GM19395 (cell line): ENCODE results near the gene ZNF324B.
"Not testable (repeated sequence)": the region's sequence is repeated elsewhere in the genome, so short reads cannot be mapped to it uniquely, and the experiment has no call there.

Source experiments
- ATAC-seq: cut with Tn5 transposase; IDR thresholded peaks from one replicate; pipeline ENCODE4 v1.9.1; 2021; ENCODE audit warnings: mild to moderate bottlenecking, moderate library complexity; ENCODE audit not compliant: unreplicated experiment

ZNF324B gene

DNA sequence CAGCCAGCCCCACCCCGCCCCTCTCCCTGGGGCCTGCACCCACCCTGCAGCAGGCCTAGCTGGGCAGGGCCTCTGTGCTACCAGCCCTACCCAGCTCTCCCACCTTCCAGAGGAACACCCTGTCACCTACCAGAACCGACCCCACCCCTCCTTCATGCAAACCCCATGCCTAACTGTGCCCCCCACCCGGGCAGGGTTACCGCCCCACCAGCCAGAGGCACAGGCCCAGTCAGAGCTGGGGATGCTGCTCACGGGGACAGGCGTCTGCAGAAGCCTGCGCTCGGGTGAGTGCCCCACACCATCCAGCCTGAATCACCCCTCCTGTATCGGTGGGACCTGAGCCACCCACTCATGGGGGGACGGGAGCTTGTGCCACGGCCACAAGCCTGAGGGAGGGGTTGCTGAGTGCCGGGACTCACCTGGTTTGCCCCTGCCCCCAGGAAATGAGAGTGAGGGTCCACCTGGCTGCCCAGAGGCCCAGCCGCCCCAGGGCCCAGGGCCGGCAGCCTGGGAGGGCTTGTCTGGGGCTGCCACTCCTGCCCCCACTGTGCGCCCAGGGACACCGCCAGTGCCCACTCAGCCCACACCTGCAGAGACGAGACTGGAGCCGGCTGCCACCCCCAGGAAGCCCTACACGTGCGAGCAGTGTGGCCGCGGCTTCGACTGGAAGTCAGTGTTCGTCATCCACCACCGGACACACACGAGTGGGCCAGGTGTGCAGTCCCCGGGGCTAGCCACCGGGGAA, 28.5 kb downstream of the ZNF324B start:
- ATAC-seq: no peak

DNA sequence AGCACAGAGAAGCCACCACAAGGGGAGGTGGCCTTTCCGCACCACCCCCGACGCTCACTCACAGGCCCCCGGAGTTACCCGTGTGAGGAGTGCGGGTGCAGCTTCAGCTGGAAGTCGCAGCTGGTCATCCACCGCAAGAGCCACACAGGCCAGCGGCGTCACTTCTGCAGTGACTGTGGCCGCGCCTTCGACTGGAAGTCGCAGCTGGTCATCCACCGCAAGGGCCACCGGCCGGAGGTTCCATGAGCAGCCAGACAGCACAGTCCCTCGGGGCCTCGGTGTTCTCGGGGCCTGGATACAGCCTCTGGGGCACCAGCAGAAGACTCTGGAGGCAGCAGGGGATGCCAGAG, 29.0 kb downstream of the ZNF324B start:
- ATAC-seq: no peak

DNA sequence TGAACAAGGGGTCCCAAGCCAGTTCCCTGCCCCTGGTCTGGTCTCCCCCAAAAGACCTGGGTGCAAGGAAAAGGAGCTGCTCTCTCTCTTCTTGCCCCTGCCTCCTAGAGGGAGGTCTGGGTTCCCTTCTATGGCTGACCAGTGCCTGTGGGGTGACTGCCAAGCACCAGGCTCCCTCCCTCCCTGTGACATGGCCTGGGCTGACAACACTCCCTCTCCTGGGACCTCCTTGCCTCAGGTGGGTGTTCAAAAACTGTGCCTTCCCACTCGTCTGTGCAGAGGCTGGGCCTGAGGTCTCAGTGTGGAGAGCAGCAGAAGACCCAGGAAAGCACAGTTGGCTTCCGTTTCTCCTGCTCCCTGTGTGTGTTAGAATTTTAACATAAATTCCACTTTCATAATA, 29.4 kb downstream of the ZNF324B start:
- no peak for ATAC-seq

DNA sequence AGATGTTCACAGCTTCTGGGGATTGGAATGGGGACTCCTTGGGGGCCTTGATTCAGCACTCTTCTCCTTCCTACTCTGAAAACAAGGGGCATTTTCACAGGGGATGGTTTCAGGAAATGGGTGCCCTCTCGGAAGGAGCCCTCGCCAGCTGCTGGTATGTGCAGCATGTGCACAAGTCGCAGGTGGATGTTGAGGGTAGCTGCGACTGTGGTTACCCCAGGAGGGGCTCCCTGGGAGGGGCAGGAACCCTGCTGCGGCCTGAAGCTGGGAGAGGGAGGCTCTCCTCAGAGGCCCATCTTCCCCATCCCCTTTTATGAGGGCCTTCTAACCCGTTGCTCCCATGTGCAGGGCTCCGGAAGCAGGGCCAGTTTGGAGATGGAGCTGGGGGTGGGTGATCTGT, 30.9 kb downstream of the ZNF324B start:
- ATAC-seq: no peak

DNA sequence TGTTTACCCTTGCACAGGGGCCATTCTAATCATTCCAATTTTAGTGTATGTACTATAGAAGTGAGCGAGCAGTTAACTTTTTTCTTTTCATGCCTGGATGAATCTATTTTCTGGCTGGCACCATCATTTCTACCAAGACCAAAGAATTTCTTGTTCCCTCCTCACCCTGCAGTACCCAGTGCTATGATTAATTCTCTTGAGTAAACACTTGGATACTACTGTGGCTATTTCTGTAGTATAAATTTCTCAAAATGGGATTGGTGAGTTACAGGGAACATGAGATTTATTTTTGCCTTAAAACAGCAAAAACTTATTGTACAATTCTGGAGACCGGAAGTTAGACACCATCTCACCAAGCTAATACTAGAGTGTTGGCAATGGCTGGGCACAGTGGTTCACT, 32.4 kb downstream of the ZNF324B start:
- no peak for ATAC-seq

DNA sequence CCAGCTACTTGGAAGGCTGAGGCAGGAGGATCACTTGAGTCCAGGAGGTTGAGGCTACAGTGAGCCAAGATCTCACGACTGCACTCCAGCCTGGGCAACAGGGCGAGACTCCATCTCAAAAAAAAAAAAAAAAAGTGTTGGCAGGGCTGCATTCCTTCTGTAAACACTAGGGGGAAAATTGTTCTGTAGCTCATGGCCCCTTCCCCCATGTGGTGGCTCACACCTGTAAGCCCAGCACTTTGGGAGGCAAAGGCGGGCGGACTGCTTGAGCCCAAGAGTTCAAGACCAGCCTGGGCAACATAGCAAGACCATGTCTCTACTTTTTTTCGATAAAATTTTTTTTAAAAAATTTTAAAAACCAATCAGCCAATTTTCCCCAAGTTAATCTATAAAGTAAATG, 32.9 kb downstream of the ZNF324B start:
- ATAC-seq: not testable (repeated sequence)

DNA sequence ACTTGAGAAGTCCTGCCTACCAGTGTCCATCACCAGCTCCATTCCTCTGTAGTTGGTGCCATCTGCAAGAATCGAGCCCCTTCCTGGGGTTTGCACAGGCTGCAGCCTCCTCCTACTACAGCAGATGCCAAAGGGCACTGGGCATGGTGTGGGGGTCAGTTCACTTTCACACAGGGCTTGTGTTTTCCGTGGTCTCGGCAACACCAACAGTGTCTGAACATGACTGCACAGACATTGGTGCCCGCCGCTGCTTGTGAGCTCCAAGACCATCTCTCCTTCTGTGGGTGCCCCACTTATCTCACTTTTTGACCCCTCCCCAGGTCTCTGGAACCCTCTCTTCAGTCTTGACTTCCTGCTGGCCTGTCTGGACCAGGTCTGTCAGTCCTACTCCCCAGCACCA, 40.0 kb downstream of the ZNF324B start:
- no peak for ATAC-seq

DNA sequence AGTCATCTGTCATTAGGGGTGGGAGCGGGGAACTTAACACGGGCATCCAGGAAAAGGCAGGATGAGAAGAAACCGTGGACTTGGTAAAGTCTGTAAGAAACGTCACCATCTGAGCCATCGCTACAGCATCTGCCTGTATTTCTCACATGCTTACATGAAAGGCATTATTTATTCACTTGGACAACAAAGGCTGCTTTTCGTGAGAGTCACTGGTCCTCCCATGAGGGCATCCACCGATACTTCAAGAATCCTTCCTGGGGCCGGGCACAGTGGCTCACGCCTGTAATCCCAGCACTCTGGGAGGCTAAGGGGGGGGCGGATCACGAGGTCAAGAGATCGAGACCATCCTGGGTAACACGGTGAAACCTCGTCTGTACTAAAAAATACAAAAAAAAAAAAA, 40.8 kb downstream of the ZNF324B start:
- ATAC-seq: no peak

DNA sequence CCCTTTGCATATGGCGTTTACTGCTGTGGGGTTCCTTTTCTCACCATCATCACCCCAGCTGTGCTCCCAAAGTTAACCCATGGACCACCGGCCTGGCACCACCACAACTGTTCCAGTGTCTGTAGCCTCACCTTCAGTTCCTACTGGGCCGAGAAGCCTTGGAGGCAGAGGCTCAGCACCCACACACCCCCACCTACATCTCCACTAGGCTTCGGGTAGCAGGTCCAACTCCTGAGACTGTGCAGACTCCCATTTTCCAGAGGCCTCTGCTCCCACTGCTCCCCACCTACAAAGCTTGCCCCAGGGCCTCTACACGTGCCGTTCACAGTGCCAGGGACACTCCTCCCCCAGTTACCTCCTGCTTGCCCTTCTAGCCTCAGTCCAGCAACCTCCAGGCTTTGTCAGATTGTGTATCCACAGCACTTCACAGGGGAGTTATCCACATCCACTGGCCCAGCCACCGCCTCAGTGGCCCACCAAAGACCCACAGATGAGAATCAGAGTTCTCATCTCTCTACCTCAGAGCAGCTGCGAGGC, 46.3 kb downstream of the ZNF324B start:
- no peak for ATAC-seq

DNA sequence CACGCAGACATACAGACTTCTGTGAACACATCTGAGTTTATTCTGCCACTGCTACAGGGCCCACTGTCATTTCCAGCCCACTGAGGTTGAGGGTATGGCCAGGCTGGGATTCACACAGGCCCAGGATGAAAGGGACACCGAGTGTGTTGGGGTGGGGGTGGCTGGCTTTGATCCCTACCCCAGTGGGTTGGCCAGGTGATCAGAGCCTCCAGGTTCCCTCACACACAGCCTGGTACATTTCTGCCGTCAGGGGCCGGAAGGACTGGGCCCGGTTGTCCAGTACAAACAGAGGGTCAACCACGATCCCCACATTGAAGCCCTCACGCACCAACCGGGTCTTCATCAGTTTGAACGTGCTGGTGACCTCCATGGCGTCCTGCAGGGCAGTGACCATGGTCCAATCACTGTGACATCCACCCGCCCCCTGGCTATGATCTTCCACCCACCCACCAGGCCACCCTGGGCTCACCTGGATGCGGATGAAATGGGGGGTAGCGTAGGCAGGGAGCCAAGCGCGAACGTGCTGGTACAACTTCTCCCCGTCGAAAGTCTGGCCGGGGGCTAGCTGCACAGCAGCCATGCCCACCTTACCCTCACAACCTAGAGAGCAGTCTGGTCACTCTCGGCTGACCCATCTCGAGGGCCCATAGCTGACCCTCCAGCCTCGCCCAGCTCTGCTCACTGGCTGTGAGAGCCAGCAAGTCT, 47.0 kb downstream of the ZNF324B start:
- no peak for ATAC-seq

DNA sequence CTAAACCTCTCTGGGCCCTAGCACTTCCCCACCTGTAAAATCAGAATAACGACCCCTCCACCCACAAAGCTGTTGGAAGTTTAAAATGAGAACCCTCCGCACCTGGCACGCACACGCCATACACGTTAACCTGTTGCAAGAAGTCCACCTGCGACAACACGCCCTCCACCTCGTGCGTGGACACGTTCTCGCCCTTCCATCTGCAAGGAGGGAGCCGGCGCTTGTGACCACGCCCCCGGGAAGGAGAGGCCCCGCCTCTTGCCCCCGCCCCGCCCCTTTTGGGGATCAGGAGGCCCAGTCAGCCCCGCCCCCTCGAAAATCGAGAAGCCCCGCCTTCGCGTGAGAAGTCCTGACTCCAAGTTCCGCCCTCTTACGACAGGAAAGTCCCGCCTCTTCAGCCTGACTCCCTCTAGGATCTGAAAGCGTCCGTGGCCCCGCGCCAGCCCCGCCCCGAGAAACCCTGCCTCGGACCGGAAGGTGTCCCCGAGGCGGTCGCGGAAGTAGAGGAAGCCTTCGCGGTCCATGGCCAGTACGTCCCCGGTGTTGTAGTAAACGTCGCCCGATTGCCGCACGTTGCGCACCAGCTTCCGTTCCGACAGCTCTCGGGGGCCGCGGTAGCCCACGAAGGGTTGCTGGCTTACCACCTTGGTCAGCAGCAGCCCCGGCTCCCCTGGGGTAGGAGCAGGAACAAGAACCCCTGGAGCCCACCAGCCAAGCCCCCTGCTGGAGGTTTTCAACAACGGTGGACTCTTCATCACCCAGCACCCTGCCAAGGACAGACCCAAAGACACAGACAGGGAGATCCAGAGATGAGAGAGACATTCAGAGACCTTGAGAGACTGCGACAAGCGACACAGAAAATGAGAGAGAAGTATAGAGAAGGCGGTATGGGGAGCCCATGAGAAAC, 47.9 kb downstream of the ZNF324B start:
- peak; percentile 92 for ATAC-seq

DNA sequence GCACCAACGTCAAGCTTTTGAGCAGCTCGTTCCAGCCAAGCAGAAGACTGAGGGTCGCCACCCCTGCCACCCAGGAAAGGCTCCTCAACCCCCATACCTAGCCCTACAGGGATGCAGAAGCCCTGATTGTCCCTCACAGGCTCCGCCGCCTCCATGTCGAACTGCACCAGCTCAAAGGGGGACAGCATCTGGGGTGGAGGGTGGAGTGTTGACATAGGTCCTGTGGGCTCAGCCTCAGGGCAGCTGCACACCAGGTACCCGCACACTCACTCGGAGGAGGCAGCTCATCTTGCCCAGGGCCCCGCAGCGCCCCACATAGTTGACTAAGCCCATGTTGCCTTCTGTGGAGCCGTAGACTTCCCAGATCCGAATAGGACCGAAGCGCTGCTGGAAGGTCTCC, 48.8 kb downstream of the ZNF324B start:
- no peak for ATAC-seq
